K562 (cell line): Measurements from ENCODE around the gene BCAP31.

ENCODE experiments used
- BRCA1 ChIP-seq, 2 experiments: fragments of 450-650 bp in 1 of 2; sonication (generic) in 1 of 2; formaldehyde crosslinking in 1 of 2; IDR thresholded peaks; 2 replicates each; pipeline versions ENCODE4 v1.5.0 to v1.6.1; 2017 to 2020; ENCODE audit warnings: mild to moderate bottlenecking in 1 of 2, missing genetic modification reagents in 1 of 2
- BRD9 ChIP-seq: fragments of 450-650 bp; IDR thresholded peaks from 2 replicates; pipeline ENCODE4 v1.6.1; 2018; ENCODE audit warnings: low read depth; ENCODE audit not compliant: partially characterized antibody
- CUX1 ChIP-seq: fragments of 200-800 bp; sonication (Bioruptor generic); IDR thresholded peaks from 2 replicates; pipeline ENCODE4 v1.6.1; 2016; ENCODE audit warnings: missing genetic modification characterization, missing compliant biosample characterization
- DACH1 ChIP-seq: fragments of 450-650 bp; IDR thresholded peaks from 2 replicates; pipeline ENCODE4 v1.6.1; 2018; ENCODE audit not compliant: partially characterized antibody
- E2F1 ChIP-seq: sonication (generic); formaldehyde crosslinking; IDR thresholded peaks from 2 replicates; pipeline ENCODE4 v1.8.1; 2023; ENCODE audit warnings: mild to moderate bottlenecking, missing genetic modification reagents, moderate library complexity
- FOS ChIP-seq: IDR thresholded peaks from 3 replicates; pipeline ENCODE4 v1.6.1; 2011; ENCODE audit not compliant: insufficient read length; ENCODE audit errors: extremely low read depth
- JUNB ChIP-seq: fragments of 450-650 bp; formaldehyde crosslinking; conservative IDR thresholded peaks from 2 replicates; pipeline ENCODE4 v1.4.0; 2020; ENCODE audit warnings: mild to moderate bottlenecking
- MAZ ChIP-seq, 2 experiments: fragments of 450-650 bp in 1 of 2; sonication (generic) in 1 of 2; formaldehyde crosslinking; IDR thresholded peaks in 1 of 2; conservative IDR thresholded peaks in 1 of 2; 2 replicates each; pipeline versions ENCODE4 v1.4.0 to v1.5.0; 2020; ENCODE audit warnings: mild to moderate bottlenecking in 1 of 2, missing genetic modification reagents in 1 of 2
- U2AF1 ChIP-seq: fragments of 200-400 bp; formaldehyde crosslinking; optimal IDR thresholded peaks from 2 replicates; pipeline ENCODE3; 2017; ENCODE audit warnings: mild to moderate bottlenecking, low read depth, low read length, moderate library complexity
- ZBTB26 ChIP-seq: fragments of 450-650 bp; formaldehyde crosslinking; IDR thresholded peaks from 2 replicates; pipeline ENCODE4 v1.4.0; 2022; ENCODE audit warnings: missing genetic modification characterization
- ZNF143 ChIP-seq: sonication (generic); formaldehyde crosslinking; IDR thresholded peaks from 2 replicates; pipeline ENCODE4 v1.9.0; 2022; ENCODE audit warnings: mild to moderate bottlenecking, missing genetic modification reagents
- ZNF445 ChIP-seq: fragments of 250-450 bp; sonication (Bioruptor Pico); IDR thresholded peaks from 2 replicates; pipeline ENCODE4 v1.4.0; 2020; ENCODE audit warnings: low read depth, mild to moderate bottlenecking, moderate library complexity

- no peak for TF ChIP-seq U2AF1
- TF ChIP-seq ZNF143 (CRISPR knock-in tag), result no peak
- TF ChIP-seq ZNF445 (CRISPR knock-in tag), result no peak
- TF ChIP-seq BRD9, result no peak
- TF ChIP-seq ZBTB26 (CRISPR knock-in tag), result no peak
- no peak for TF ChIP-seq DACH1
- TF ChIP-seq FOS, result no peak
- TF ChIP-seq BRCA1 (IDR thresholded peaks at IDR 0.05), result no peak
- no peak for TF ChIP-seq BRCA1 (CRISPR knock-in tag; IDR thresholded peaks at IDR 0.05)
- TF ChIP-seq CUX1 (CRISPR knock-in tag), result no peak
- TF ChIP-seq JUNB, result no peak
- no peak for TF ChIP-seq E2F1
- TF ChIP-seq MAZ (CRISPR knock-in tag; conservative IDR thresholded peaks at IDR 0.05 in 1 of 2, IDR thresholded peaks at IDR 0.05 in 1 of 2), result no peak
Measured at GRCh38 chrX:153772316-153773217, 48.4 kb upstream of the BCAP31 start.
